Fibroblast of the conjunctiva (primary cell): Measurements from ENCODE around the gene TMEM30B.
"Not testable (repeated sequence)": the region's sequence is repeated elsewhere in the genome, so short reads cannot be mapped to it uniquely, and the experiment has no call there.

Experiments
- DNase-seq: peaks from one replicate; pipeline ENCODE4 v3.0.0-alpha.2; 2010; ENCODE audit warnings: low read depth

TMEM30B gene

DNA sequence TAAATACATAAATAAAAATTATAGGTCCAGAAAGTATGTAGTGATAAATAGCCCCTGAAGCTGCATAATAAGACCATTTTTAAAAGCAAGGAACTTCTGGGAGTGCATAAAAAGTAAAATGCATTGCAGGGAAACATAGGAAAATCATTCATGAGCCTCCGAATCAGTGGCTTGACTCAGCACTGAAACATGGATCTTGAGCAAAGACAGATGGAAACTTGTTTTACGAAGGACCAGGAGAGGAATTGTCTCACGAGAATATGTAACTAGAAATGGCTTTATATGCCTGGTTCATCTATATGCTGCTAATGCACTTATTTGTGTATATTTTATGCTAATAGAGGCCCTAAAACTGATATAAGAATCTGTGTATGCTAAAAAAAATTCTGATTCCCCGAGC is 14.7 kb downstream of the TMEM30B start:
- no peak for DNase-seq

DNA sequence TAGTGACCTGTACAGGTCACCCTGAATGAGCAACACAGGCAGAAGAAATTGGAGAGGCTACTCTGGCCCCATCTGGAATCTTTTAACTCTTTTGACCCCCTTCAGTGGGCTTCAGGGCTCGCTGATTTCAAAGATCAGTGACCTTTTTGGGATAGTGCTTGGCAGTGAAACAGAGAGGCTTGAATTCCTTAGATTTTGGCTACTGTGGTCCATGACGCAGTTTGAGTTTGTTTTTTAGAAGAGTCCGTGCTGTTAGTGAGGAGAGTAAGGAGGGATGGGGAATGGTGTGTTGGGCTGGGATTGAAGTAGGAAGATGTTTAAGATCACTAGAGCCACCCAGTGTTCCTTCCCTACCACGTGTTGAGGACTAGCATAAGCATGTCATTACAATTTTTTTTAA is 16.5 kb downstream of the TMEM30B start:
- no peak for DNase-seq

DNA sequence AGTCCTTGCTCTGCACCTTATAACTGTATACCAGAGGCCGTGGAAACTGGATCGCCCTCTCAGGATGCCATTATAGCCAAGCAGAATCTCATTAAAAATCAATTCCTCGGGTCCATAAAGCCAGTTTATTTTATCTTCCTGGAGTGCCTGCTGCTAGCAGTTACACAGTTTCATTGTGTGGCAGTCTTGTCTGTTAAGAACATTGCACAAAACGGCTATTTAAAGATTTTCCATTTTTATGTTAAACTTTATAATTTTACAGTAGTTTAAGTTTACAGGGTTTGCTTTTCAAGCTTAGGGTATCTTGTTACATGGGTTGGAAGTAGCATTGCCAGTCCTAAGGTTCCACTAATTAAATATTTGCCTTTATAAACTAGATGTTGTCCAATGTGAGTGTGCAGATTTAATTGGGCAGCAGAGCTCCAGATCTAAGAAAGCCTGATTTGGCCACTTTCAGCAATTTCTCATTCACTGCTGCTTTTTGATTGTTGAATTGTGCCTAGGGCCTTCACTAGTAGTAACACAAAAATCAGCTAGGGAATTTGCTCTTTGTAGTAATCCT is 17.0 kb downstream of the TMEM30B start:
- DNase-seq = no peak

DNA sequence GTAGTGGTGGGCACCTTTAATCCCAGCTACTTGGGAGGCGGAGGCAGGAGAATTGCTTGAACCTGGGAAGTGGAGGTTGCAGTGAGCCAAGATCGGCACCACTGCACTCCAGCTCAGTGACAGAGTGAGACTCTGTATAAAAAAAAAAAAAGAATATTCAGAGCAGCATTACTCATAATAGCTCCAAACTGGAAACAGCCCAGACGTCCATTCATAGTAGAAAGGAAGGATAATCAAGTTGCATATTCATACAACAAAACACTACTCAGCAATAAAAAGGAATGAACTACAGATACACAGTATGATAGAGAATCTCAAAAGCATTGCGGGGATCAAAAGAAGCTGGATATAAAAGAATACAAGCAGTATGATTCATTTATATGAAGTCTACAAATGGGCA is 19.1 kb downstream of the TMEM30B start:
- DNase-seq = no peak

DNA sequence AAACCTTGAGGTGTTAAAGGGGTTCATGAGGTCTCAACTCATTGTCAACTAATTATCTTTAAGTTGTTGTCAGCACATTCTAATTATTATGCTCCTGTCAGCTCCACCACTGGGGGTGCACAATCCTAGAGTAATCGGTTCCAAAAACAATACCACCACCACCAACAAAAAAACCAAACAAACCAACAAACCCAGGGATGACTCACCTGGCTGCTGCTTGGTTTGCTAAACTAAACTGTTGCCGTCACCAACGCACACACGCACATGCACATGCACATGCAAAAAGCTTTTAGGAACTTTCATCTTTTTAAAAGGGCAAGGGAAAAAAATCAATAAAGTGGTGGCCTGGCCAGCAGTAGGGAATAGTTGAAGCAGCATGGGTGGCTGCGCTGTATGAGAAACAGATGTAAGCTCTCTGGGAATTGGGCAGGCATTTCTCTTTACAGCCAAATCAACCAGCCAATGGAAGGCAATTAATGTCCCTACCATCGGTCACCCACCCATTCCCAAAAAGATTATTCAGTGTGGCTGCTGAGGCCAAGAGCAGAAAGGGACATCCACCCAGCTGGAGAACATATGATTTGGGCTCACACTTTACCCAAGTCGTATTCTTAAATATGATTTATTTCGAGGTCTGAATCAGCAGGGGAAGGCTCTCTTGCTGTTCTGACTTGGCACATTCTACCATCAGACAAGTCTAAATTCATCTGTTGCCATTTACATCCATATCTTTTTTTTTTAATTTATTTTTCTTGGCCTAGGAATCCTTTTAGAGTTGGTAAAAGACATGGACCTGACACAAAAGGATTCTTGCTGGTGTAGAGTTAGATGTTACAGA is 20.0 kb downstream of the TMEM30B start:
- DNase-seq = peak; percentile 78

DNA sequence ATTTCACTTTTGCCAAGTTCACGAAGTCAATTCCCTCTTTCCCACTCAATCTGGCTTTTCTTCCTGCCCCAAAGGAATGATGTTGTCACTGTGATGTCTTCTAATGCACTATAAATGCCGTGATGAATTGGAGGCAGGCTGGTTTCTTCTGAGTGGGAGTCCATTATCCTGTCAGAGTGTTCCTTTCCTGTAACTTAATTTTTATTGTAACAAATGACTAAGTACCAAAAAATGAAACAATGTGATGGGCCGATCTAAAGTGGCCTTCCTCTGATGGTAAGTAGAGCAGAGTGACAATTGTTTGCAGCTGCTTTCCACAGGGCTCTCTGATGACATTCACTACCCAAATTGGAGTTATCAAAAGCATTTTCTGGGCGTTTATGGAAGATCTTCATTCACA is 22.2 kb downstream of the TMEM30B start:
- no peak for DNase-seq

DNA sequence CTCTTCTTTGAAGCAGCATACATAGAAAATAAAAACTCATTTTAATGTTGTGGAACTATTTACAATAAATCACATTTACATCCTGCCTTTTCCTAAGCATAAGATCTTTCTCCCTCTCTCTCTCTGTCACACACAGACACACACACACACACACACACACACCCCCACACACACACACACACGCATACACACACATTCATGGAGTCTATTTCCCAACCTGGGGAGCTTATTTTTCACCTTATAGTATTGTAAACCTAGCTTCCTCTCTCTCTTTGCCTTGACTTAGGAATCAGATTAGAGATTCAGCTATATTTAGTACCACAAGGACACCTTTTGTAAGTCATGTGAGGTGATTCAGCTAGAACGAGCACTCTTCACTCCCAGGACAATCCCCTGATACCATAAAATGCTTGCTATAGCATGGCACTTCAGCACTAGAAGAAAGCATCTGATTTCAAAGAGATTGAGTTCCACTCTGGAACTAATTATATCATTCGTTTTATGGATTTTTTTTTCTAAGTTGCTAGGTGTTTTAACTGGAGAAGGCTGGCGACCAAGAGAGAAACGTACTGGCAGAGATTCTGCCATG is 23.6 kb downstream of the TMEM30B start:
- DNase-seq = no peak

DNA sequence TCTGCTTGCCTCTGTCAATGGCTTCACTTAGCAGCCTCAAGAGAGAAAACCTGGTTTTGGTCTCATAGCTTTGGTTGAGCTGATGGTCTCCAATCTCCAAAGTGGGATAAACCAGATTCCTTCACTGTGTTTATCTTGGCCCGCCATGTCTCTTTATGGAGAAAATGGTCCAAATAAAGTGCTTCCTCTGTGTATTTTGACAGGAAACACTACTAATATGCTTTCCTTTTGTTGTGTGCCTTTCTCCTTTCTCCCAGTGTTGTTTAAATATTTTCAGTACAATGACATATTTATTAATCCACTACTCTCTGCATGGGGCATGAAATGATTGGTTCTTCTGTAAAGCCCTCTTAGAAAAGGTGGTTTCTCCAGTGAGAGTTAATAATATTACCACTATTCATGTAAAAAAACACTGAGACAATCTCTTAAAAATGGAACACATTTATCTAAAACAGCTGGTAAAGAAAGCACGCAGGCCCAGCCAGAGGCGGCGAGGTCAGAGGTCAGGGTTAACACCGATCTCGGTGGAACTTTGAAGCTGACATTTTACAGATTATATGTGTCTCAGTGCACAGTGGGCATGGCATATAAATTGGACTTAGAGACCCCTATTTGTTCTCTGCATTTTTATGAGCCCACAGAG is 24.2 kb downstream of the TMEM30B start:
- DNase-seq = no peak

DNA sequence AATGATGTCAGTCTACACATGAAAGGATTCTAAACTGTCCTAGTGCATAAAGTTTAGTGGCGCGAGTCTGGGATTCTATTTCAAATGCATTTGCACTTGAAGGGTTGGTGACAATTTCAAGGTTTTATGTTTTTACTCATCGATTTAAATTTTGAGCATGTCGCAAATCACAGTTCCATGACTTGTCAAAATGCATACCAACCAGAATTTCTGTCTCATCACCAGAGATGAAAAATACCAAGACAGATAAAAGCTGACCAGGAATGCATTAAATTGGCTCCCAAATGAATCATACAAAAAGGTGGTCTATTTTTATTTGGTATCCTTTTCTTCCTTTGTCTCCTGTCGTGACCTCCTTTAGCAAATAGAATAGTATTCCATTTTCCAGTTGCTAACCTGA is 25.2 kb downstream of the TMEM30B start:
- no peak for DNase-seq

DNA sequence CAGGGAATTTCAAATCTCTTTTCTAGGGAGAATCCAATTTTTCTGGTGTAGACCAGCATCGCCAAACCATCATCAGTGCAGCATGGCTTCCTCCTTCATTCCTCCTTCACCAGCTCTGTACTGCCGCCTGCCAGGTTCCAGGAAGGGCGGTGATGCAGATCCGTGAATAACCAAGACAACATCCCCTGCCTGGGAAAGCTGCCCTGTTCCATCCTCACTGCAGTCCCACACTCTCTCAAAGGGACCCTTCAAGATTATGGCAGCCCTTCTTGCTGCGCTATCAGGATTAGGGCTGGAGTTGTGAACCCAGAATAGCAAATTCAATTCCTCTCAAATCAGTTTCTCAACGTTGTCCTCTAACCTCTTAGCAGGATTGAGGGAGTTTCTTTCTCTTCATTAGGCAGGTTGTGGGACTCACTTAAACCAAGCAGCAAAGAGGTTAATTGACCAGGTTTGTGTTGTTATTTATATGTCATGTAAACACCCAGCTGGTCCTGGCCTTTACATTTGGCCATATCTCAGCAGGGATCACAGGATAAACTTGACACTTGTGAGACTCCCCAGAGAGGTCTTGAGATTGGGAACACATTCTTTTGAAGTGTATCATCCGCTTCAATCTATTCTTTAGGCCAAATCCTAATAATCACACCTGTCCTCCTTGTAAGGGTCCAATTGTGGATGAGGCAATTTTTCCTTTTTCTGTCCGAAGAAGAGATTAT is 26.2 kb downstream of the TMEM30B start:
- DNase-seq = no peak

DNA sequence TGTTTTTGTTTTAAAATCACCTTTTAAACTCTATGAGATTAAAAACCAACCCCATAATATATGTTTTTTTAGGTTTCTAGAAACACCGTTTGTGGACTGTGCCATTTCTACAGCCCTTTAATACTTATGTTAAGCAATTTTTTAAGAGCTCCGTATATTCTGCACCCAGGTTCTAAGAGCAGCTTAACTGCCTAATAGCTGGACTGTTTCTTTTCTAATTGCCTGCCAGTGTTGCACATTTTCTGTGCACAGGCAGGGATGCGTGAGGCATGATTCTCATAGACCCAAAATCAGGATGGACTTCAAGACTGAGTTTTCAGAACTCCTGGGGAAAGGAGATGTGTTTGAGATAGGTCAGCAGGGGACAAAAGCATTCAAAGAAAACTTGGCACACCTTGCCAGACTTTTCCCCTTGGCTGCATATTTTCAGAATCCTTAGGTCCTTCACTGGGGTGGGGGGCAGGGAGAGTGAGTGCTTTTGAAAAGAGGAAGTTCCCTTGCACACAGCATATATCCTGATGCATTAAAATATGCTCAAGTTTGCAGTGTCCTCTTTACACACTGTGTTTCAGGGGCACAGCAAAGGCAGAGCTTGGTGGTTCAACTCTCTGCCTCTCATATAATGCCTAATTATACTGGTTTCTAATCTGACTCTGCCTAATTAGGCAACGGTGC is 27.9 kb downstream of the TMEM30B start:
- DNase-seq = no peak

DNA sequence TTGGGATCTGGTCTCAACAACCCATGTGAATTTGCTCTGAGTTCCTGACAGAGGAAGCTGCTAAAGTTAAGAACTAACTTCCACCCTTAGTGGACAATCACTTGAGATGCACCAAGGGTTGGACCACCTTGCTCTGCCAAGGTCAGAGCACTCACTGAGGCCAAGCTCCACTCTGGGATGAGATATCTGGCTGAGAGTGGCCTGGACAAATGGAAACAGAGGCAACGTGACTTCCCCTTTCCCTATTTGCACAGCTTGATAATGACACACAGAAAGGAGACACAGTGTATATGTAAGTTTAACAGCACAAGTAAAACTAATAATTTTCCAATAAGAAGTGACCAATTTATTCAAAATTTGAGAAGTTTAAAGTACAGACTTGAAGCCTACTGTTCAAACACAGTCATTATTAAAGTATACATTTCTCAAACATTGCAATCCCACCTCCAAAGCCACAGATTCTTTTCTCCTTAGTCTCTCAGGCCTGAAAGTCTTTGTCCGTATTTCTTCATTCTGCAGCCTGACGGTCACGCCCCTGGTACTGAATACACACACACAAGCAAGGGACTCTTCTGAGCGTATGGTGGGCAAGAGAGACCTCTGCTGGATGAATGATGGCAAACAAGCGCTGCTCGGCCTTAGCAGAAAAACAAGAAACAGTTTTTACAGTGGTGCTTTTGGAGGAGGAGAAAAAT is 28.6 kb downstream of the TMEM30B start:
- peak; percentile 96 for DNase-seq

DNA sequence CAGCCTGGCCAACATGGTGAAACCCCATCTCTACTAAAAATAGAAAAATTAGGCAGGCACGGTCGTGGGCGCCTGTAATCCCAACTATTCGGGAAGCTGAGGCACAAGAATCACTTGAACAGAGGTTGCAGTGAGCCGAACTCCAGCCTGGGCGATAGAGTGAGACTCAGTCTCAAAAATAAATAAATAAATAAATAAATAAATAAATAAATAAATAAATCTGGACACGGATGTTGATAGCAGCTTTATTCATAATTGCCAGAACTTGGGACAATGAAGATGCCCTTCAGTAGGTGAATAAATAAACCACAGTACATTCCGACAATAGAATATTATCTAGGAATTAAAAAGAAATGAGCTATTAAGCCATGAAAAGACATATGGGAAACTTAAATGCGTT is 31.1 kb downstream of the TMEM30B start:
- no peak for DNase-seq

DNA sequence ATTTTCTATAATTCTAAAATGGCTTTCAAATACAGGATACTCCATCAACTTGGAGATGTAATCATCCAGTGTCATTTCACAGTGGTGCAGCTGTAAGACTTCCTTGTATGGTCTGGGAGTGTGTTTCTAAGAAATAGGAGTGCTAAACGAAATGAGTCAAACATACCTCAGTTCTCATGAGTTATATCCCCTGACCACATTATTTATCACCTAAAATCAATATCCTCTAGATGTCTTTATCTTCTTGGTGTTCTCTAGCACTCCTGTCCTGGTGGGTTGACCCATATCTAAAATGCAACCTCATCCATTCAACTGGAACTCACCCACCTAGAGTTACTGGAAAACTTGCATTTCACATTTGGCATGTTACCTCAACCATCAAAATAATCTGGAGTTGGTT is 33.2 kb downstream of the TMEM30B start:
- DNase-seq = no peak

DNA sequence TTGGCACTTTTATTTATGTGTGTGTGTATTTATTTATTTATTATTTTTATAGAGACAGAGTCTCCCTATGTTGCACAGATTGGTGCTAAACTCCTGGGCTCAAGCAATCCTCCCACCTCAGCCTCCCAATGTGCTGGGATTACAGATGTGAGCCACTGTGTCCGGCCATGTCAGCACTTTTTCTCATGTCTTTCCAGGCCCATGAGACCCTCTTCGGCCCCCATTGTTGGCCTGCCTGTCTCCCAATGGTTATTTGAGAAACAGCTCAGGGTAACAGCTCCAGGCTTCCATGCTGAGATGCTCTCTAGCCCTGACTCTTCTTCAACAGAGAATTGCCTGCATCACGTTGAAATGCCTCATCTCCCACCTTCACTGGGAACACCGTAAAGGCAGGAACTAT is 34.4 kb downstream of the TMEM30B start:
- no peak for DNase-seq

DNA sequence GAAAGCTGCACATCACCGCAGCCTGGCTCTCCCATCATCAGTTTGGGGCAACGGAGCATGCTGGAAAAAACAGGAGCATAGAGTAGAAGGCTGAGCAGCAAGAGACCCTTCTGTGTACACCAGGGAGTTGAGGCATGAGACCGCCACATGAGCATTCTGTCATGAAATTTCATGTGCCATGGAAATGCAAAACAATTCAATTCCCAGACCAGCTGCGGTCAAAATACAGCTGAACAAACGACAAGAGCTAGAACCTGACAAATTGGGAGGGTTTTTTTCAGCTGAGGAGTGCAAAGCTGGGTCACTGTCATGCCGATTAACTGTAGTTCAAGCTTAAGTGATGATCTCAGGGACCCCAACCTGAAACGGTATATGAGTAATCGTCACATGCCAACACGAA is 37.1 kb downstream of the TMEM30B start:
- no peak for DNase-seq

DNA sequence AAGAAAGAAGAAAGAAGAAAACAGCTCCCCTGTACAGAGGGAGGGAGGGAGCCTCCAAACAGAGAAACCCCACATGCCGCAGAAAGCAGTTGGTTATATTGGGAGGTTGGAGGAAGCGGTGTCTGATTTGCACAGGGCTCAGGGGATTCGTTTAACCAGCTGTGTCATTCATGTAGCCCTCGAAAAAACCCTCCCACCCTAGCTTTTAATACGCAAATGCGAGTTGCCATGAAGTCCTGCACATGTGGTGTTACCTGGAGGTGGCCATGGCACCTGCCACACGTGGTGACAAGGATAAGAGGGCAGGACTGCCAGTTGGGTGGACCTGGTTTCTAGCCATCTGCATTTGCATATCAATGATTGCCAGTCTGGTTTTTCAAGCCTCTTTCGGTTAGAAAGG is 40.9 kb downstream of the TMEM30B start:
- DNase-seq = no peak

DNA sequence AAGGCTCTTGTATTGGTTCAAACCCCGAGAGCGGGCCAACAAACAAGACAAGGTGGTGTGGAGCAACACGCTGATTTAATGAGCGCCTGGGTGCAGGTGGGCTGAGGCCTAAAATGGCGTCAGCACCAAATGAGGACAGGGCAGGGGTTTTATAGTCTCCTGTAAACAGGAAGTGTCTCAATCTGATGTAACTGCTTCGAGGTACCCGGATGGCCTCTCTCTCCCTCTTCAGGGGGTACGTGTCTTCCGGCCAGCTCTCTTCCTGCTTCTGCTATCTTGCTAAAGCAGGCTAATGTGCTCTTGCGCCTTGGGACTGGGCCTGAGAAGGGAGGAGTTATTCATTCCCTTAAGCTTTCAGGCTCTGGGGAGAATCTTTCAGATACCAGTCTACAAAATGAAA is 41.9 kb downstream of the TMEM30B start:
- not testable (repeated sequence) for DNase-seq

DNA sequence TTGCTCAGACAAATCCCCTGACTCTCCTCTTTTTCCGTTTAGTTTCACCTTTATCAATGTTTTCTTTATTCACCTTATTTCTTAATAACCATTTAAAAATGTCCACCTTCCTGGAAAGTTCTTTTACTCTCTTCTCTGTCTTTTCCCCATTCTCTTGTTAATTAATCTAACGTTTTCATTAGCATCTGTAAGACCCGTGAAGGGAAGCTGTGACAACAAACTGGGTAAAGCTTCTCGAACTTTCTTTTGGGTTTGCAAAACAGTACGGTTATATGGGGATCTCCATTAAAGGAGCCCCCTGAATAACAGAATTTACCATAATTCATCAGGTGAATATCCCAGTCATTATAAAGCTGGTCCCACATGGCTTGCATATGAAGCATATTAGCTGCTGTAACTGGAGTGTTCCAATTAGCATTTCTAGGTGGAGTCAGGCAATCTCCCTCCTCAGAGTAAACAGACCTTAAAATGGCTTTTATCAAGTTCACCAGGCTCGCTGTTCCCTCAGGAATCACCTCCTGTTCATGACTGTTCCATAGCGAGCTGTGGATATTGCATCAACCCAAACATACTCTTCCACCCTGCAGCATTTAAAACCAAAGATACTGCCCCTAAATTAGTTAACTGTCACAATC is 42.4 kb downstream of the TMEM30B start:
- no peak for DNase-seq

DNA sequence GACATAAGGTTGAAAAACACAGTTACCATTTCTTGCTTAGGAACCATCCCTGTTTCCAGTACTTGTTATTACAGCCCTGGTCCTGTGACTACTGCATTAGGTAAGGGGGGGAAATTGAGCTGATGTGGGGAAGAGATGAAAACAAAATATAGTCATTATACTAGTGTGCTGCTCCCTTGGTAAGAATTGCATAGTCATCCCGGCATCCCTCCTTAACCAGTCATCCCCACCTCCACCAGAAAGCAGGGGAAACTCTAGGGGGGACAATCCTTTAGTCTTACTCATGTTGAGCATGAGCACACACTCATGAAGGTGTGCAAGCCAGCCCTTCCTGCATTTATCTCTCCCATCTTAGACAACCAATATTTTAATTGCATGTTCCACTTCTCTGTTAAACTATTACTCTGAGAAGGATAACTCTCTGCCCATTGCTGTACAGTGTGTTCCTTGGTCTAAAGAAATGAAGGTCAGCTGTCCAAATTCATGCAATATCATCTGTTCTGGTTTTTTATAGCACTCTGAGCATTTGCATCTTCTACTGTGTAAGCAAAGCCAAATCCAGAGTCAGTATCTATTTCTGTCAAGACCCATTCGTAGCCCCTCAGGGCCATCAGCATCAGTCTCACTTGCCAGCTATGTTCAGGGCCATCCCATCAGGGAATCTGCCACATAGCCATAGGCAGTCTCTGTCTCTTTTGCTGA is 46.8 kb downstream of the TMEM30B start:
- no peak for DNase-seq
